ENCODE measurements around the gene CLHC1. TPM values are rescaled to one million over a fixed set of nuclear protein-coding genes. Genes with fewer than 3 reads are reported as not detected.

CLHC1 gene
- total and polyA plus RNA-seq, 2 of the 8 experiments (the other 6 are each of a cell fraction or from before 2014, with no cell fraction given) = 2.6 to 10.8 TPM

DNA sequence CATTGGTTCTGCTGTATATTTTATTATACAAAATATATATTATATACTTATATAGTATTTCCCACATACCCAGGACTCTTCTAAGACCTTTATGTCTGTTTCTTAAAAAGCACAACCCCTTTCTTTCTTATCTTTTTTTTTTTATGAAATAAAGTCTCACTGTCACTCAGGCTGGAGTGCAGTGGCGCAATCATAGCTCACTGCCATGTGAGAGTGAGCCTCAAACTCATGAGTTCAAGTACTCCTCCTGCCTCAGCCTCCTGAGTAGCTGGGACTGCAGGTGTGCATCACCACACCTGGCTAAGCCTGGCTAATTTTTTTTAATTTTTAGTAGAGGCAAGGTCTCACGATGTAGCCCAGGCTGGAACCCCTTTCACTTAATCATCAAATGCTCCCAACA is 72.3 kb downstream of the CLHC1 start:
- H3K14ac ChIP-seq (ENCODE audit: insufficient read length) = no peak overlapping the region
- no peak overlapping the region for H4K8ac ChIP-seq (ENCODE audit: extremely low read depth, insufficient read depth, low read length)
- no peak overlapping the region for H3K56ac ChIP-seq (replicated peaks; ENCODE audit: insufficient read length, low read depth, low read length)
- H3K4me3 ChIP-seq (ENCODE audit: extremely low read depth in 1 of 4, insufficient read depth in 2 of 4, low read depth in 3 of 4, low read length in 4 of 4) = no peak overlapping the region
- no peak overlapping the region for H3K9ac ChIP-seq (replicated peaks in 1 of 4; ENCODE audit: extremely low read depth in 1 of 4, low read depth in 3 of 4, low read length in 3 of 4)
- H4K5ac ChIP-seq (ENCODE audit: insufficient read length, low read depth, low read length) = no peak overlapping the region
- DNase-seq (ENCODE audit: low read depth in 1 of 2, low spot score in 2 of 2) (no peak), FAIRE-seq (no peak)
- no peak overlapping the region for H3K18ac ChIP-seq (ENCODE audit: extremely low read depth, low read length)
- H4K91ac ChIP-seq (replicated peaks; ENCODE audit: insufficient read length, low read length) = no peak overlapping the region
- no peak overlapping the region for H2BK20ac ChIP-seq (ENCODE audit: low read length)
- H3K27ac ChIP-seq (ENCODE audit: low read depth, low read length) = no peak overlapping the region
- H3K36me3 ChIP-seq (ENCODE audit: control insufficient read depth in 2 of 4, insufficient read depth in 4 of 4, low read length in 3 of 4) = no peaks in the 10 kb centered on the region
- H3K79me2 ChIP-seq (ENCODE audit: control insufficient read depth in 1 of 2, insufficient read depth in 2 of 2, low read length in 2 of 2) = no peaks in the 10 kb centered on the region
- no peaks in the 10 kb centered on the region for H3K27me3 ChIP-seq (replicated peaks in 1 of 4; ENCODE audit: control insufficient read depth in 3 of 4, extremely low read depth in 1 of 4, insufficient read depth in 3 of 4, low read length in 3 of 4)
- H3K4ac ChIP-seq (replicated peaks; ENCODE audit: insufficient read length, low read depth, low read length) = no peak overlapping the region
- POLR2A ChIA-PET (ENCODE audit: partially characterized antibody) = no interaction called here
- no peak overlapping the region for H2AK5ac ChIP-seq (ENCODE audit: low read depth, low read length)
- no peak overlapping the region for H2BK5ac ChIP-seq (ENCODE audit: low read depth, low read length)
- peaks cover 0 to 20% (median 8%) of the 10 kb centered on the region in 4 experiments; a peak in 4 of 7 replicates for H3K4me1 ChIP-seq (replicated peaks in 1 of 4; ENCODE audit: control insufficient read depth in 3 of 4, insufficient read depth in 4 of 4, low read length in 3 of 4)
- H3K23ac ChIP-seq (ENCODE audit: insufficient read length) = no peak overlapping the region
- H2BK12ac ChIP-seq (ENCODE audit: low read depth, low read length) = no peak overlapping the region
- CTCF ChIA-PET (ENCODE audit: partially characterized antibody) = interaction anchor here (0.6 to 3.2 kb wide), 4 partner anchors 10 to 293 kb away, joined by 3 to 17 read pairs (median 3); no protein-coding TSS in a partner anchor
- 94% methylated on average over 2 of the region's 2 CpGs; no CpG with 5 or more reads in 1 of the 2 experiments for WGBS, 2 experiments (ENCODE audit: extremely low coverage in 1 of 2, insufficient coverage in 1 of 2, insufficient read length in 1 of 2, insufficient replicate concordance in 2 of 2, low coverage in 1 of 2, low lambda C conversion rate in 2 of 2, missing lambda C conversion rate in 1 of 2)
- H3K23me2 ChIP-seq (ENCODE audit: low read depth, low read length) = no peaks in the 10 kb centered on the region
- no peak overlapping the region for H2BK15ac ChIP-seq (ENCODE audit: low read length)
- H2BK120ac ChIP-seq (replicated peaks; ENCODE audit: low read depth, low read length) = no peak overlapping the region
- H3K9me3 ChIP-seq (ENCODE audit: insufficient read depth in 2 of 2, low read depth in 1 of 2, low read length in 1 of 2) = no peaks in the 10 kb centered on the region
- no peak overlapping the region for H3K4me2 ChIP-seq (ENCODE audit: insufficient read depth in 1 of 2, low read depth in 2 of 2, low read length in 2 of 2)
- no peaks in the 10 kb centered on the region for H4K20me1 ChIP-seq (replicated peaks in 1 of 2; ENCODE audit: control insufficient read depth in 1 of 2, insufficient read depth in 2 of 2, low read length in 2 of 2)
- H2AFZ ChIP-seq (ENCODE audit: low read length) = no peak overlapping the region
- H3K79me1 ChIP-seq (ENCODE audit: low read depth, low read length) = no peaks in the 10 kb centered on the region
- TF ChIP-seq KDM5A (IDR thresholded peaks at IDR 0.05; ENCODE audit: low read length) = no peak
- TF ChIP-seq POLR2A (IDR thresholded peaks at IDR 0.05; ENCODE audit: control extremely low read depth in 1 of 2, low read depth in 2 of 2, low read length in 2 of 2) = no peak
- no peak for TF ChIP-seq BRCA1 (IDR thresholded peaks at IDR 0.05; ENCODE audit: low read depth, low read length)
